CD4-positive, alpha-beta T cell treated with Interleukin-4 for 1 hour (primary cell): ENCODE data around the gene RABGGTA.
"Not testable (repeated sequence)": the region's sequence is repeated elsewhere in the genome, so short reads cannot be mapped to it uniquely, and the experiment has no call there.

Source experiments
- DNase-seq, 2 donors: peaks; one replicate each; pipeline ENCODE4 v3.0.0-alpha.2; 2020 to 2022

The RABGGTA gene

DNA sequence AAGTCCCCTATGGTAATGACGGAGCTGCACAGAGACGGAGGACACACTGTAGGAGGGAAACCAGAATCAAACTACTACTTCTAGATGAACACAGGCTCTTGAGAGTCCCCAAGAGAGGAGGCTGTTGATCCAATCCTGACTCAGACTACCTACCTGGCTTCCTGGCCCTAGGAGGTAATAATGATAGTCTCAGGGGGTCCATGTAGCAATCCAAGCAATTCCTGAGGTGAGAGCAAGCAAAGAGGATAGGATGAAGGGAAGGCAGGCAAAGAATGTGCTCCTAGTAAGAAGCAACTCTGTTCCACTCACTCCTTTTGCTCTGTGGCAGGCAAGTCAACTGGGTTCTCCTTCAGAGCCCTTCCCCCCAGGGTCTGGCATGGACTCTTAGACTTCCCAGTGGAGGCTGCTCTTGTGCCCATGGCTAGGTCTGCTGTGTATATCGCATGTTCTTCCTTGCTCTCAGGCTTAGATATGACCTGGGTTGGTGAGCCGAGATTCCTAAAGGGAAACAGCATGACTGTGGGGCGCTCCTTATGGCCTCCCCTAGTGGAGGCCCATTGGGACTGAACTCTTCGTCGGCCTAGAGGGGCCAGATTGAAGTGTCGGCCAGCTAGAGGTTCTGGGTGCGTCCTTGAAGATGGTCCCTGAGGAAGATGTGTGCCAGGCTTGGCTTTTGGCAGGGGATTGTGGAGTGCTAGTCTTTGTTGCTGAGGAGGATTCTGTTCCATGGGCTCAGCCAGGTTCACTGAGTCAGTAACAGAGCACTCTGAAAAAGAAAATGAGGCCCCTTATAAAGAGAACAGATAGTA, 31.1 kb downstream of the RABGGTA start:
- DNase-seq: no peak

DNA sequence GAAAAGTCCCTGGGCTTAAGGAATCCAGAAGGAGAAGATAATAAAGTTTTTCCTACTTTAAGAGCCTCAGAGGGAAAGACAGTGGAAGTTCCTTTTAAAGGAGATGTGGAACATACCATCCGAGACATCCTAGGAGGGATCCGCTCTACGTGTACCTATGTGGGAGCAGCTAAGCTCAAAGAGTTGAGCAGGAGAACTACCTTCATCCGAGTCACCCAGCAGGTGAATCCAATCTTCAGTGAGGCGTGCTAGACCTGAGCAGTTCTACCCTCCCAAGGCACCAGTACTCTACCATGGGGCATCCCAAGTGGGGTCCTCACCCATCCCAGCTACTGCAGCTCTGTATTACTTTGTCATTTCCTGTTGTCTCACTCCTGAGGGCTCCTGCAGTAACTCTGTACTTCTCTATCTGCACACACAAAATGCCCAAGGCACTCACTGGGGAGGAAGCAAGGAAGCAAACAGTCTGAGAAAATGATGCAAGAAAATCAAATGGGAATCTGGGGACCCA, 32.8 kb downstream of the RABGGTA start:
- DNase-seq: no peak

DNA sequence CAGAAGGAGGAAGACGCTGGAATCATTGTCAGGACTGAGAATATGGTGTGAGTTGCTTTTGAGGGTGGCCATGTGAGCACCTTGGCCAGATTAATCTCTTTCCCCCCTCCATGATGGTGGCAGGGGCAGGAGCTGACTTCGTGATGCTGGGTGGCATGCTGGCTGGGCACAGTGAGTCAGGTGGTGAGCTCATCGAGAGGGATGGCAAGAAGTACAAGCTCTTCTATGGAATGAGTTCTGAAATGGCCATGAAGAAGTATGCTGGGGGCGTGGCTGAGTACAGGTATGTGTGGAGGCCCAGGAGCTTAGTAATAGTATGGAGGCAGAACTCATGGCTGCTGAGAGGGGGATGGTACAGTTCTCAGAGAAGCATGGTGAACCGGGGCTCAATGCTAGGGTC, 33.3 kb downstream of the RABGGTA start:
- no peak for DNase-seq

DNA sequence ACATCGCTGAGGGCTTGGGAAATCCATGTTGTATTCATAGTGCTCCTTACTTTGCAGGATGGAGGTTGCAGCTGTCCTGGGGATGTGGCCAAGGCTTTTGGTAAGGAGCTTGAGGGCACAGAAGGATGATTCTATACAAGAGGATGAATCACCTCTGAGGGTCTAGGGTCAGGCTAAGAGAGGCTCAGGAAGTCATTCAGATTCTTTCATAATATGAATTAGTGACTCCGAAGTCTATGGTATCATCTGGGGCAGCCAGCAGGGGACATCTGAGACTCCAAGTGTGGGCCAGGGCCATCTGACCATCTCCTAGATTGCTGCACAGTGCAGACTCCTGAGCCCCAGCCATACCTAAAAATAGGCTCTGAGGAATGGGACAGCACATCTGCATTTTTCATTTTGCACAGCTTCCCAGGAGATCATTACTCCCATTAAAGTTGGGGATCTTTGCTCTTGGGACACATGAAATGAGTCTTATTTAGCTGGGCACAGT, 33.9 kb downstream of the RABGGTA start:
- DNase-seq: no peak

DNA sequence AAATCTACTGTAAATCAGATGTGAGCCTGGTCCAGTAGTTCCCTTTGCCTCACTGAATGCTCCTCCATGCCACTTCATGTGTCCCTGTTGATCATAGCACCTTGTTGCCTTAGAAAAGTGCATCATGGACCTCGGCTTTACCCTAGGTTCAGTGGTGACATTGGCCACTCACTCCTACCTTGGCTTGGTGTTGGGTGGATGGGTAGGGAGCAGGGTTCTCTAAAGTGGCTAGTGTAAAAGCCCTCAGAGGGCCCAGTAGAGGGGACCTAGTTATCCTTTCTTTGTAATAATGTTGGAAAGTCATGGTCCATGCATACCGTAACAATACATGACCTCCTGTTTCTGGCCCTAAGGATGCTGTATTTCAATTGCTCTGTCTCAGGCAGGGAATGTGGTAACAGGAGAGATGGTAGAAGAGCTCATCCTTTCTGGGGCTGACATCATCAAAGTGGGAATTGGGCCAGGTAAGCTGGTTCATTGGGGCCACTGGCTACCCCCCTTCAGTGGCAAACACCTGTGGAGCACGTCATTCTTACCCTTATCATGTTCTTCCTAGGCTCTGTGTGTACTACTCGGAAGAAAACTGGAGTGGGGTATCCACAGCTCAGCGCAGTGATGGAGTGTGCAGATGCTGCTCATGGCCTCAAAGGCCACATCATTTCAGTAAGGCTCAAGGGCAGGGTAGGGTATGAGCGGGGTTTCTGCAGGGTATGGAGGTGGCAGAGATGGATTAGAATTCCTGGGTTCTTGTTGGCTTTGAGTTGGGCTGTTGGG, 34.5 kb downstream of the RABGGTA start:
- DNase-seq: no peak

DNA sequence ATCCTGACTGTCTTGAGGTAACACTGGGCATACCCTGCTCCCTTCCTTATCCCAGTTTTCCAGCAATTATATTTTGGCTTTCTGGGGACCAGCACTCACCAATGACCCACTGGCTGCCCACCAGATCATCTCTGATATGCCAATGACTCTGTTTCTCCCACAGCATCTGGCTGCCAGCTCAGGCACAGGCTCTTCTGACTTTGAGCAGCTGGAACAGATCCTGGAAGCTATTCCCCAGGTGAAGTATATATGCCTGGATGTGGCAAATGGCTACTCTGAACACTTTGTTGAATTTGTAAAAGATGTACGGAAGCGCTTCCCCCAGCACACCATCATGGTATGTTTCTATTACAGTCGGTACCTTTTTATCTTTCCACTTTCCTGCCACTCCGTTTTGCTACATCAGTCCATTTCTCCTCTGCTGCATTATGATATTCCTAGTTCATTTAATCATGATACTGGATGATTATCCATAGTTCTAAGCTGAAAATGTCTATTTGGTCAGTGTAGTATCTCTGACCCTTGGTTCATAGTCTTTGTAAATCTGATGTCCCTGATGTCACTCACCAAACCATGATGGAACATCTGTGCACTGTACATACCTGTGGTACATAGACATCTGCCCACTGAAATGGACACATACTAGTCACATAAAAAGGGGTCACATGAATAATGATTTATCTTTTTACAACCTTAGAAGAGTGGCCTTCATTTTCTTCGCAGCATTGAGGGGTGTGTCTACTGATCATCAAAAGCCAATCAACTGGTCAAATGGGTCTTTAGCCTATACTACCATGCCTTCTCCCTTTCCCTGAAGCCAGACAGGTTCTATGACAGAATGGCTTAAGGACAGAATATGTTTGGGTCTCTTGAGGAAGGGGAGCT, 35.4 kb downstream of the RABGGTA start:
- DNase-seq: no peak

DNA sequence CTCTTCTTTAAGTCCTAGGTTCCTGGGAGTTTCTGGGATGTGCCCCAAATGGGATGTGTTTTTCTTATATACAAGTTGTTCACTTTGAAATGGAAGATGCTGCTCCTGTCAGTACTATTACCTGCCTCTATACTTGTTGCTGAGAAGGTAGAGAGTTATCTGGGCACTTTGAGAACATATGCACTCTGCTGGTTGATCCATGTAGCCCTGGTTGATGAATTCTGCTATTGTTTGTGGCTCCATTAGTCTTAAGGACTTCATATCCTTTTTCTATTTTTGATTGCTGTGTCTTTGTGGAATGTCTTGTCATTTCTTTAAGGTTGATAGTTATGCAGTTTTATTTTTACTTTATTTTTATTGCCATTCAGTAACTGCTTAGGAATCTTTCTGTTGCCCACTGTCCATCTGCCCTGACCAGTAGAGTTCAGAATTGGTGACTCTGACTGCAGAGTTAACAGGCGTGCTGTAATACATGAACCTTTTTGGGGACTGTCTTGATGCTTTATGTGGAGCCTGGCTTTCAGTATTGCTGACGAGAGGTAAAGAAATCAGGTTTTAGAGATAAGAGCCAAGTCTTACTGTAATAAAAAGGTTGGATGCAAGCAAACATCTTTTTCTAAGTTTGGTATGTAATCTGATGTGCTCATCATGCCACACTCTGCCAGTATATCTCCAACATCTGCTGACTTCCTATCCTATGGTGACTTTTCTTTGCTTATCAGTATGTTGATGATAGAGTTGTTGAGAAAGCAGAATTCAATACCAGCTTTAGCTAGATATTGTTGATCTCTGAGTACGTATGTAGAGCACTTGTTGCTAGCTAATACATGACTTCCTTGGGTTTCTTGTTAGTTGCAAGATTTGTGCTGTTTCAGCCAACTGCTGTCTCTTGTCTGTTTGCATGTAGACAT, 37.0 kb downstream of the RABGGTA start:
- no peak for DNase-seq

DNA sequence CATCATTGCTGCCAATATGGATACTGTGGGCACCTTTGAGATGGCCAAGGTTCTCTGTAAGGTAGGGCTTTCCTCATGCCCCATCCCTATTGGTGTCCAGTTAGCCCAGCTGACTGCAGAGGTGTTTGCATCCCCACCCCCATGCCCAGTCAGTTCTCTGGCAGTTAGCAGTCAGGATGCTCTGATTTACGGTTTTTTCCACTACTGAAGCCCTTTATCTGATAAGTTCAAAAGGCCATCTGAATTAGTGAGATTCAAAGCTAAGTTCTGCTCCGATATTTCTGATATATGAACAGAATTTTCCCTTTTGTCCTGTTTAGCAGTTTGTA, 37.9 kb downstream of the RABGGTA start:
- DNase-seq: no peak

DNA sequence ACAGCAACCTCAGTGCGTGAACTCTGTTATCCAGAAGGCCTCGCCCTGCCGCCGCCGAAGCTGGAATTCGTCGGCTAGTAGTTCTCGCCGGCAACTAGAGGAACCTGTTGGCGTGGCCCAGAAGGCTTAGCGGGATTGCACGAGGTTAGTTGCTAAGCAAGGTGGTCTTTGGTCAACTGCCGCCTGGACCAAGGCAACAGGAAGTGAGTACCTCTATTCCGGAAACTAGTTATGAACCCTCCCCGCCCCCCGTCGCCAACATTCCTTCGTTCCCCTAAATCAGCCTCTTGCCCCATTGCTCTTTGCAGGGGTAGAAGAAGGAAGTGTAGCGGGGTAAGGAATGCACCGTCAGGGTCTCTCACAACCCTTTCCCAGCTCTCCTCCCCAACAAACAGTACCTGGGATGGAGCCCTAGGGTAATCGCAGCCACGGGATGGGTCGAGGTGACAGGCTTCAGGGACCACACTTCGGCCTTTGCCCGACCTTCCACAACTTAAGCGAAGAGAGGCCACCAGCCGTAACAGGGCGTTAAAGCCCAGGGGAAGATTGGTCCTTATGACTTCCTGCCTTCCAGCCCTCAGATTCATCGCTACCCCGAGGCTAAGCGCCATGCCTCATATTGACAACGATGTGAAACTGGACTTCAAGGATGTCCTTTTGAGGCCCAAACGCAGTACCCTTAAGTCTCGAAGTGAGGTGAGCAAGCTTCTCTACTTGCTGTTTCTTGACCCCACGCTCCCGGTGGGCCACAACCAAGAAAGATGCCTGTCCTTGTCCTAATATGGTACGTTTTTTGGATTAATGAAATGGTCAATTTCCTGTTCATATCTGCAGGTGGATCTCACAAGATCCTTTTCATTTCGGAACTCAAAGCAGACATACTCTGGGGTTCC, 38.5 kb downstream of the RABGGTA start, which contains the start of gene GMPR2:
Gene GMPR2 (plus strand): TSS at position 285 of the 893 bp plus-strand sequence. CDS start 325 bp downstream, at position 610.
- no peak for DNase-seq

DNA sequence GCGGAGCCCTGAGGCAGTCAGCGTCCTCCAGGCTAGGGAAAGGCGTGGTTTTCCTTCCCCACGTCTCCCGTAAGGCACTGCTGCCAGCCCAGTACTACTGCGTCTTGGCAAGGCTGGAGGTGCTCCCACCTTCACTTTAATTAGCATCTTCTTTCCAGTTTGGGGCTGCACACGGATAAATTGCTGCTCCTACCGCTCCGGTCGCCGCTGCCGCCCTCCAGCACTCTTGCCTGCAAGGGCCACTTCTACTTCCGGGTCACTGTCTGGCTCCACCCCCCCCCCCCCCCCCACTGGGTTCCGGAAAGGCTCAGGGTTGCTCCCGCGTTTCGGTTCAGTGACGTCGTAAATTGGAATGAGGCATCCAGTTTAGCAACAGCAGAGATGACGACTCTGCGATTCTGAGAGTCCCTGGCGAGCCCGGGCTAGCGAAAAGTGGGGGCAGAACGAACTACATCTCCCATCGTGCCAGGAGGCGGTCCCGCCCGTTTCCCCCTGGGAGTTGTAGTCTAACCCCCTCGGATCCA, 39.2 kb downstream of the RABGGTA start, which contains the start of gene NEDD8:
Gene NEDD8 (minus strand): TSS at position 247 of the 524 bp plus-strand sequence. CDS start 100 bp downstream, at position 147.
- peak; percentile 90 to 91 for DNase-seq

DNA sequence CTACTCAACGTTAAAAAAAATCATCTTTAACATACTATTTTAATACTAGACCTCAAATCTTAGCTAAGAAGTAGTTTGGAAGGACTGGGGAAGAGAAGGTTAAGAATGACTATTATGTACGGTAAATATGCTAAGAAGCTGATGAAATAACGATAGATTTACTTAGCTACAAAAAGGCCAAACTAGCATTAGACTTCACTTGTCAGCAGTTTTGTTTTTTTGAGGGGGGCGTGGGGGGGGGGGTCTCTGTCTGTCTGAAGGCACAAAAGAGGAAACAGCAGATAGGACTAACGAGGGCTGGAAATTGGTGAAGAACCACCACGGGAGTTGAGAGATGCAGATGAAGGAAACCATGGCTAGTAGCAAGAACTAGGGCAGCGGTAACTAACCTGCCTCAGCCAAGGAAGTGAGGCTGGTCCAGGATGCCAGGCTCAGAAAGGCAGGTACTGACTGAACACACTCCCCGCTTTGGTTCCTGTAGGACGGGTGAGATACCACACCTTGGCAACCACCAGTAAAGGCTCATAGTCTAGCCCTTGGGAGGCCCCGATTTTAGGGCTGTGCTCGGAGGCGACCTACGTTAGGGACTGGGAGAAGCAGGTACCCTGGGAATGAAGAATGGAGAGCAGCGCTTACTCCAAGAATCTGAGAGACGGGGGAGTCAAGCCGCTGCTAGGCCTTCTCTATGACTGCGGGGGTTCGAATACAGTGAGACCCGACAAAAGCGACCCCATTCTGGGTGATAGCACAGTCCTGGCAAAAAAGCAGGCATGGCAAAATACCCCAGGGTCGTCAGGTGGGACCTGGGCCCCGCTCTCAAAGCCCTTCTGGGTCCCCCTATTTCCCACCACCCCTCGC, 39.9 kb downstream of the RABGGTA start:
- DNase-seq: peak in 1 of 2 donors; percentile 38

DNA sequence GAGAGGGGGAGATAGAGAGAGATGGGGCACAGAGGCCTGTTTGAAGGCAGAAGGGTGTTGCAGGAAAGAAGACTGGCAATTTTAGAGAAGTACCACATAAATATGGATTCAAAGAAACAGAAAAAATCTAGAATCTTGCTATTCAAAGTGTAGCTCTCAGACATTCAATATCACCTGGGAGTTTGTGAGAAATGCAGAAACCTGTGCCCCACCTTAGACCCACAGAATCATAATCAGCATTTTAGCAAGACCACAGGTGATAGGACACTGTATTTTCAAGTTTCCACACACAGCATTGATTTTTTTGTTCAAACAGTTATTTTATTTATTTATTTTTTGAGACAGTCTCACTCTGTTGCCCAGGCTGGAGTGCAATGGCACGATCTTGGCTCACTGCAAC, 42.5 kb downstream of the RABGGTA start:
- no peak for DNase-seq

DNA sequence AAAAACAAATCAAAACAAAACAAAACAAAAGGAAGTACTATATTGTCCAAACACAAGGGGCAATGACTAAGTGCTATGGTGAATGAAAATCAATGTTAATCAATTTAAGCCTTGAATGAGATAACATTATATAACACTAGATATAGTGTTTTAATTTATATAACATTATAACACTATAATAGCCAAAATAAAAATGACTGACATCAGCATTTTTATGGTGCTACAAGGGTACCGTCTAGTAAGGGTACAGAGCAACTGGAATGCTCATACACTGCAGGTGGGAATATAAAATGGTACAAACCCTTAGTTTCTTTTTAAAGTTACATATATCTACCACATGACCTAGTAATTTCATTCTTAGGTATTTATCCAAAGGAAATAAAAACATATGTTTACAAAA, 44.9 kb downstream of the RABGGTA start:
- DNase-seq: no peak

DNA sequence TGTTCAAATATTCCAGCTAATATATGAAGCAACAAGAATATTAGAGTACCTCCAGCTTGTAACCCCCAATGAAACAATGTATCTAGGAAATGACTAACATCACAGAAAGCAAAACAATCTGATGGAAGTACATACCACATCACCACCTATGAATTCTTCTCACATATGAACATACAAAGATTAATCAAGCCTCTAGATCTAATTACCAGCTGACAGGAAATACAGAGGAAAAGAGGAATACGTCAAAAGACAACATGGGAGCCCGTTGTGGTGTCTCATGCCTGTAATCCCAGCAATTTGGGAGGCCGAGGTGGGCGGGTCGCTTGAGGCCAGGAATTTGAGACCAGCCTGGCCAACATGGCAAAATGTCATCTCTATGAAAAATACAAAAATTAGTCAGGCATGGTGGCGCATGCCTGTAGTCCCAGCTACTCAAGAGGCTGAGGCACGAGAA, 46.8 kb downstream of the RABGGTA start:
- no peak for DNase-seq

DNA sequence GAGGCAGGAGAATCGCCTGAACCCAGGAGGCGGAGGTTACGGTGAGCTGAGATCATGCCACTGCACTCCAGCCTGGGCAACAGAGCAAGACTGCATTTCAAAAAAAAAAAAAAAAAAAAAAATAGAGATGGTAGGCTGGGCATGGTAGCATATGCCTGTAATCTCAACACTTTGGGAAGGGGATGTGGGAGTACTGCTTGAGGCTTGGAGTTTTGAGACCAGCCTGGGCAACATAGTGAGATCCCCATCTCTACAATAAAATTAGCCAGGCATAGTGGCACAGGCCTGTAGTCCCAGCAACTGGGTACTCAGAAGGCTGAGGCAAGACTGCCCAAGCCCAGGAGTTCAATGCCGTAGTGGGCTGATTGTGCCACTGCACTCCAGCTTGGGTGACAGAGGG, 48.4 kb downstream of the RABGGTA start:
- DNase-seq: not testable (repeated sequence)

DNA sequence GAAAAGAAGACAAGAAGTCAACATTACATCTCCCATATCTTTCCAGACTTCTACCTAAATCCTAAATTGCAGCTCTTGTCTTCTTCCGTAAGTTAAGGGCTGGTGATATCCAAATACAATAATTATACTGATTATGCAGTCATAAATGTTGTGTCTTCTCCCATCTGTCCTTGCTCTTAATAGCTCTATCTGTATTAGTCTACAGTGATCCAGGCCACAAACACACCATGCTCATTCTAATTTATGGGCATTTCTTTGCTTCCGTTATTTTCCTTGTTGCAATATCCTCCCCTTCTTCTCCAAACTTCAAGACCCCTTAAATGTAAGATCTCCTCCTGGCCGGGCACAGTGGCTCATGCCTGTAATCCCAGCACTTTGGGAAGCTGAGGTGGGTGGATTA, 51.9 kb downstream of the RABGGTA start:
- no peak for DNase-seq

DNA sequence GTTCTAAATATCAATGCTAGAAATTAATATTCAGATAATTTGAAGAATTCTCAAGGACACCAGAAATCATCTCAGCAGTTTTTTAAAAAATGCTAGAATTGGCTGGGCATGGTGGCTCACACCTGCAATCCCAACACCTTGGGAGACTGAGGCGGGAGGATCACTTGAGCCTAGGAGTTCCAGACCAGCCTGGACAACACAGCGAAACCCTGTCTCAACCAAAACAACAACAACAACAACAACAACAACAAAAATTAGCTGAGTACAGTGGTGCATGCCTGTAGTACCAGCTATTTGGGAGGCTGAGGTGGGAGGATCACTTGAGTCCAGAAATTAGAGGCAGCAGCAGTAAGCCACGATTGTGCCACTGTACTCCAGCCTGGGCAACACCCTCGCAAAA, 52.3 kb downstream of the RABGGTA start:
- DNase-seq: no peak

DNA sequence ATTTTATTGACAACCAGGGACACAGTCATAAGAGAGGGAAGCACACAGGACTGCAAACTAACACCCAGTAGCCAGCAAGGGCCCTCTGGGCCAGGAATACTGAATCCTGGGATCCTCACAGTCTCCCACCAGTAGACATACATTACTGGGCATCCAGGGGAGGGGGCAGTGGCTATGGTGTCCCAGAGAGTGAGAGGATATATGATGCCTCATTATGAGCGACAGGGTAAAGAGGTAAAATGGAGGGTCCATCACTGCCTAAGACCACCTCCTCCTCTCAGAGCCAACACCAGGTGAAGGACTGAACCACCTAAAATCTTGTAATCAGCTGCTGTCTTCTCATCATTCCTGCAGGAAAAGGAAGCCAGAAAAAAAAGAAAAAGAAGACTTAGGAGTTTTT, 54.5 kb downstream of the RABGGTA start:
- not testable (repeated sequence) for DNase-seq

DNA sequence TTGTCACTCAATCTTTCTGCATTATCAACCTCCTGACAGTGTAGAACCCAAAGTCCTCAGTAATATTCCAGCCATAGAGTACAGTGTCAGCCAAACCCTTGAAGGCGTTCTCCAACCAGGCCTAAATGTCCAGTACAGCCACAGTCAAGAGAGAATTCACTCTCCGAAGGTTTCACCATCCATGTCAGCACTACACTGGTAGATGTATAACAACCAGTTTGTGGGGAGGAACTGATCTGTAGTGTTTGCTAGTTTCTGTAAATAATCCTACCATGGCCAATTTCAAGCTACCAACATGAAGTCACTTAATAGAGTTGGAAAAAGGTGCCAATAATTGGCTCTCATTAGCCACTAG, 55.1 kb downstream of the RABGGTA start:
- DNase-seq: no peak
